H1 (cell line): Measurements from ENCODE around the gene PRDX3. TPM values are rescaled to one million over a fixed set of nuclear protein-coding genes. Genes with fewer than 3 reads are reported as not detected.

Source experiments
- CTCF ChIA-PET: fragments of 300-600 bp; sonication (Branson Sonifier 250); formaldehyde crosslinking; loops from one replicate; lab custom pipeline; 2021; ENCODE audit not compliant: partially characterized antibody; lab: Charles Lee
- POLR2A ChIA-PET: fragments of 300-600 bp; sonication (Branson Sonifier 250); formaldehyde crosslinking; loops from one replicate; lab custom pipeline; 2021; ENCODE audit warnings: inconsistent platforms; ENCODE audit not compliant: partially characterized antibody; lab: Charles Lee
- DNase-seq, 2 experiments: peaks; one replicate each; pipeline versions ENCODE4 v3.0.0 to v3.0.0-alpha.2; 2010 to 2022; ENCODE audit warnings: low spot score in 2 of 2, low read depth in 1 of 2, mixed read lengths in 1 of 2
- FAIRE-seq: peaks from 2 replicates; lab custom pipeline; 2011; peaks lifted over from hg19 to GRCh38; lab: Jason Lieb, UNC
- H2AFZ ChIP-seq: 2 replicates; pipeline ENCODE4 v1.8.1; 2012; ENCODE audit warnings: low read length, inconsistent platforms
- H2AK5ac ChIP-seq: 2 replicates; pipeline ENCODE4 v1.6.1; 2013; ENCODE audit warnings: low read depth, low read length
- H2BK120ac ChIP-seq: replicated peaks from 2 replicates; pipeline ENCODE3; 2013; ENCODE audit warnings: low read depth, low read length, inconsistent platforms
- H2BK12ac ChIP-seq: 2 replicates; pipeline ENCODE4 v1.6.1; 2013; ENCODE audit warnings: low read depth, low read length
- H2BK15ac ChIP-seq: 2 replicates; pipeline ENCODE4 v1.6.1; 2013; ENCODE audit warnings: low read length
- H2BK20ac ChIP-seq: 2 replicates; pipeline ENCODE4 v1.6.1; 2013; ENCODE audit warnings: low read length
- H2BK5ac ChIP-seq: 2 replicates; pipeline ENCODE4 v1.6.1; 2013; ENCODE audit warnings: low read depth, low read length
- H3K14ac ChIP-seq: 2 replicates; pipeline ENCODE4 v1.6.1; 2013; ENCODE audit warnings: inconsistent platforms; ENCODE audit not compliant: insufficient read length
- H3K18ac ChIP-seq: 2 replicates; pipeline ENCODE4 v1.6.1; 2013; ENCODE audit warnings: low read length; ENCODE audit errors: extremely low read depth
- H3K23ac ChIP-seq: 2 replicates; pipeline ENCODE4 v1.6.1; 2013; ENCODE audit warnings: inconsistent platforms; ENCODE audit not compliant: insufficient read length
- H3K23me2 ChIP-seq: 2 replicates; pipeline ENCODE4 v1.6.1; 2013; ENCODE audit warnings: low read depth, low read length
- H3K27ac ChIP-seq: 2 replicates; pipeline ENCODE4 v1.6.1; 2011; ENCODE audit warnings: low read depth, low read length, inconsistent platforms
- H3K27me3 ChIP-seq, 4 experiments: replicated peaks in 1 of 4; 1 replicate in 1 of 4; 2 replicates in 3 of 4; pipeline versions ENCODE4 v1.6.1 to v1.8.1; 2011 to 2013; ENCODE audit warnings: low read length in 3 of 4, mild to moderate bottlenecking in 3 of 4, inconsistent platforms in 2 of 4, mixed read lengths in 2 of 4, moderate library complexity in 1 of 4; ENCODE audit not compliant: control insufficient read depth in 3 of 4, insufficient read depth in 3 of 4; ENCODE audit errors: extremely low read depth in 1 of 4
- H3K36me3 ChIP-seq, 4 experiments: 2 replicates each; pipeline versions ENCODE4 v1.6.1 to v1.8.1; 2011 to 2013; ENCODE audit warnings: mild to moderate bottlenecking in 4 of 4, low read length in 3 of 4, moderate library complexity in 2 of 4, control low read depth in 1 of 4, inconsistent platforms in 1 of 4; ENCODE audit not compliant: insufficient read depth in 4 of 4, control insufficient read depth in 2 of 4
- H3K4ac ChIP-seq: replicated peaks from 2 replicates; pipeline ENCODE3; 2013; ENCODE audit warnings: low read length, low read depth, mixed read lengths, inconsistent platforms; ENCODE audit not compliant: insufficient read length
- H3K4me1 ChIP-seq, 4 experiments: replicated peaks in 1 of 4; 1 replicate in 1 of 4; 2 replicates in 3 of 4; pipeline versions ENCODE4 v1.6.1 to v1.8.1; 2011 to 2013; ENCODE audit warnings: low read length in 3 of 4, inconsistent platforms in 2 of 4, mixed read lengths in 1 of 4; ENCODE audit not compliant: insufficient read depth in 4 of 4, control insufficient read depth in 3 of 4
- H3K4me2 ChIP-seq, 2 experiments: 2 replicates each; pipeline versions ENCODE4 v1.6.1 to v1.8.1; 2011 to 2013; ENCODE audit warnings: low read depth in 2 of 2, low read length in 2 of 2, control low read depth in 1 of 2, inconsistent platforms in 1 of 2, mild to moderate bottlenecking in 1 of 2; ENCODE audit not compliant: insufficient read depth in 1 of 2
- H3K4me3 ChIP-seq, 4 experiments: fragments of 200-600, 300-600 bp in 1 of 4; sonication (generic), shearing (Covaris generic), sonication (Bioruptor Twin) in 1 of 4; 2 replicates each; pipeline versions ENCODE4 v1.5.1 to v1.8.1; 2011 to 2016; ENCODE audit warnings: low read length in 4 of 4, low read depth in 3 of 4, control low read depth in 2 of 4, inconsistent platforms in 2 of 4, mild to moderate bottlenecking in 2 of 4, mixed read lengths in 1 of 4, moderate library complexity in 1 of 4; ENCODE audit not compliant: insufficient read depth in 2 of 4; ENCODE audit errors: extremely low read depth in 1 of 4
- H3K56ac ChIP-seq: replicated peaks from 2 replicates; pipeline ENCODE3; 2013; ENCODE audit warnings: low read depth, mild to moderate bottlenecking, mixed read lengths, low read length, inconsistent platforms; ENCODE audit not compliant: insufficient read length
- H3K79me1 ChIP-seq: 2 replicates; pipeline ENCODE4 v1.6.1; 2013; ENCODE audit warnings: low read depth, low read length, control low read depth
- H3K79me2 ChIP-seq, 2 experiments: 2 replicates each; pipeline versions ENCODE4 v1.6.1 to v1.8.1; 2012 to 2013; ENCODE audit warnings: low read length in 2 of 2, mild to moderate bottlenecking in 2 of 2, inconsistent platforms in 1 of 2; ENCODE audit not compliant: insufficient read depth in 2 of 2, control insufficient read depth in 1 of 2
- H3K9ac ChIP-seq, 4 experiments: replicated peaks in 1 of 4; 1 replicate in 1 of 4; 2 replicates in 3 of 4; pipeline versions ENCODE4 v1.6.1 to v1.8.1; 2011 to 2013; ENCODE audit warnings: low read depth in 3 of 4, low read length in 3 of 4, control low read depth in 2 of 4, mild to moderate bottlenecking in 2 of 4, moderate library complexity in 2 of 4, inconsistent platforms in 1 of 4; ENCODE audit errors: extremely low read depth in 1 of 4
- H3K9me3 ChIP-seq, 2 experiments: 2 replicates each; pipeline versions ENCODE4 v1.6.1 to v1.8.1; 2012 to 2013; ENCODE audit warnings: mild to moderate bottlenecking in 2 of 2, moderate library complexity in 2 of 2, control low read depth in 1 of 2, inconsistent platforms in 1 of 2, low read depth in 1 of 2, low read length in 1 of 2, mixed read lengths in 1 of 2; ENCODE audit not compliant: insufficient read depth in 2 of 2
- H4K20me1 ChIP-seq, 2 experiments: replicated peaks in 1 of 2; 2 replicates each; pipeline versions ENCODE3 to v1.8.1; 2011 to 2013; ENCODE audit warnings: inconsistent platforms in 2 of 2, low read length in 2 of 2, mild to moderate bottlenecking in 1 of 2; ENCODE audit not compliant: insufficient read depth in 2 of 2, control insufficient read depth in 1 of 2
- H4K5ac ChIP-seq: 2 replicates; pipeline ENCODE4 v1.6.1; 2013; ENCODE audit warnings: low read length, low read depth, mixed read lengths, inconsistent platforms; ENCODE audit not compliant: insufficient read length
- H4K8ac ChIP-seq: 2 replicates; pipeline ENCODE4 v1.8.0; 2013; ENCODE audit warnings: mild to moderate bottlenecking, moderate library complexity, low read length, inconsistent platforms; ENCODE audit not compliant: insufficient read depth; ENCODE audit errors: extremely low read depth
- H4K91ac ChIP-seq: replicated peaks from 2 replicates; pipeline ENCODE3; 2013; ENCODE audit warnings: low read length, mixed read lengths, inconsistent platforms; ENCODE audit not compliant: insufficient read length
- ASH2L ChIP-seq: fragments of 200-600, 300-600 bp; sonication (generic); IDR thresholded peaks from one replicate; pipeline ENCODE4 v1.7.1; 2017; ENCODE audit warnings: low read length
- BRCA1 ChIP-seq: IDR thresholded peaks from 2 replicates; pipeline ENCODE4 v1.6.1; 2012; ENCODE audit warnings: low read depth, low read length, improper control_type of control experiment
- CBX5 ChIP-seq: fragments of 300-800, 300-1000 bp; sonication (generic); IDR thresholded peaks from 2 replicates; pipeline ENCODE4 v1.7.1; 2016; ENCODE audit warnings: antibody characterized with exemption, low read length, low read depth
- NRF1 ChIP-seq: IDR thresholded peaks from 2 replicates; pipeline ENCODE4 v1.6.1; 2011; ENCODE audit warnings: mild to moderate bottlenecking, low read depth, low read length, improper control_type of control experiment
- SP2 ChIP-seq: IDR thresholded peaks from 2 replicates; pipeline ENCODE4 v1.6.1; 2012; ENCODE audit warnings: mild to moderate bottlenecking, low read length, inconsistent platforms
- WGBS, 2 experiments: shearing (Covaris generic) in 1 of 2; methylation state at CpG; one replicate each; pipeline versions ENCODE4 v1.1.6 to v1.1.7; 2013 to 2015; ENCODE audit warnings: low lambda C conversion rate in 2 of 2, mixed read lengths in 2 of 2, inconsistent platforms in 1 of 2, low coverage in 1 of 2, missing lambda C conversion rate in 1 of 2; ENCODE audit not compliant: insufficient replicate concordance in 2 of 2, insufficient coverage in 1 of 2, insufficient read length in 1 of 2; ENCODE audit errors: extremely low coverage in 1 of 2, missing lambda C conversion rate in 1 of 2; 5-methylcytosine and 5-hydroxymethylcytosine counted together
- polyA plus RNA-seq, 7 experiments: library from polyadenylated mRNA; depleted of rRNA in 3 of 7; stranded (reverse) in 5 of 7; unstranded in 2 of 7; fragments of >200 nt in 5 of 7; fragments of 200-250 nt in 2 of 7; gene quantifications; 1 replicate in 5 of 7; 2 replicates in 1 of 7; 4 replicates in 1 of 7; pipeline versions ENCODE4 v1.2.1 to v1.2.3, GENCODE V29; 2011 to 2013; ENCODE audit warnings: missing spikeins in 2 of 7, mixed read lengths in 2 of 7
- total RNA-seq: library from RNA; stranded (reverse); fragmentation: NEBNext Ultra II Directional; extraction: Animal tissue kit (Norgen Biotek cat#: 25700); gene quantifications from 2 replicates; pipeline ENCODE4 v1.2.1, GENCODE V29; 2021

Gene PRDX3
- total and polyA plus RNA-seq, 2 of the 8 experiments (the other 6 are each of a cell fraction or from before 2014, with no cell fraction given), result 201 to 208 TPM

DNA sequence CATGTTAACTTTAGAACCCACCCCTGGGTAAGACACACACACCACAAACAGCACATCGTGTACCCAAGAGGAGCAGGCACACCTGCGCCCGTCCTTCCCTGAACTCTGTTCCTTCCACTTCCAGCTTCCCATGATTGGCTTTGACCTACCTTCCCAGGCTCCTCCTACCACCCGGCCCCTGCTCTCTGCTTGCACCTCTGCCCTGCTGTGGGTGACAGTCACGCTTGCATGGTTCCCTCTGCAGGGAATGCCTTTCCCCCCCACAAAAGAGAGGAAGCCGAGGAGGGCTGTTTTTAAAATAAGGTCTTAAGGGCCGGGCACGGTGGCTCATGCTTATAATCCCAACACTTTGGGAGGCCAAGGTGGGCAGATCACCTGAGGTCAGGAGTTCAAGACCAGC is 29.5 kb downstream of the PRDX3 start:
- Histone ChIP-seq H3K9me3 (no peaks in the 10 kb centered on the region), H2AFZ (no peak overlapping the region), H2BK15ac (no peak overlapping the region), H3K23ac (no peak overlapping the region), H4K5ac (no peak overlapping the region), H3K4me1 (no peaks in the 10 kb centered on the region), H3K4me3 (no peak overlapping the region), H3K4me2 (no peak overlapping the region), H4K20me1 (no peaks in the 10 kb centered on the region), H3K9ac (no peak overlapping the region), H3K56ac (no peak overlapping the region), H2BK120ac (no peak overlapping the region), H2BK12ac (no peak overlapping the region), H3K79me2 (no peaks in the 10 kb centered on the region), H3K27ac (no peak overlapping the region), H3K4ac (no peak overlapping the region), H3K27me3 (no peaks in the 10 kb centered on the region), H3K23me2 (no peaks in the 10 kb centered on the region), H4K8ac (no peak overlapping the region), H3K18ac (no peak overlapping the region), H4K91ac (no peak overlapping the region), H3K14ac (no peak overlapping the region), H2BK5ac (no peak overlapping the region), H3K36me3 (peaks cover 0 to 2% (median under 1%) of the 10 kb centered on the region in 4 experiments; a peak in 3 of 8 replicates), H2BK20ac (no peak overlapping the region), H2AK5ac (no peak overlapping the region), H3K79me1 (no peaks in the 10 kb centered on the region)
- CTCF ChIA-PET, result interaction anchor here (0.7 to 1.7 kb wide), 9 partner anchors 10 to 1110 kb away, joined by 3 to 5 read pairs (median 3); no protein-coding TSS in a partner anchor
- DNase-seq (no peak), FAIRE-seq (no peak)
- WGBS, 2 experiments, result 98% methylated on average over 8 of the region's 8 CpGs; no CpG with 5 or more reads in 1 of the 2 experiments
- POLR2A ChIA-PET, result interaction anchor here (0.8 to 2.1 kb wide), 3 partner anchors 9 to 18 kb away, joined by 3 to 7 read pairs (median 4); no protein-coding TSS in a partner anchor
- TF ChIP-seq BRCA1 (no peak), NRF1 (no peak), ASH2L (no peak), SP2 (no peak), CBX5 (no peak)
